Esophagus muscularis mucosa (tissue), 4 donors: Measurements from ENCODE around the gene ACSL6. TPM values are rescaled to one million over a fixed set of nuclear protein-coding genes. Genes with fewer than 3 reads are reported as not detected.

Source experiments
- DNase-seq: peaks from one replicate; pipeline ENCODE4 v3.0.0-alpha.2; 2017; ENCODE audit errors: extremely low spot score
- H3K27ac ChIP-seq, 4 donors: fragments of 200-600 bp; sonication (generic); replicated peaks in 1 of 4; 1 replicate in 3 of 4; 2 replicates in 1 of 4; pipeline ENCODE4 v1.5.1; 2016 to 2019; ENCODE audit warnings: mild to moderate bottlenecking in 1 of 4
- H3K27me3 ChIP-seq, 4 donors: fragments of 200-600 bp; sonication (generic); one replicate each; pipeline versions ENCODE4 v1.5.1 to v1.6.0; 2016 to 2019
- H3K36me3 ChIP-seq, 4 donors: fragments of 200-600 bp; sonication (generic); one replicate each; pipeline ENCODE4 v1.5.1; 2016 to 2019
- H3K4me1 ChIP-seq, 4 donors: fragments of 200-600 bp; sonication (generic); one replicate each; pipeline ENCODE4 v1.5.1; 2016 to 2019
- H3K4me3 ChIP-seq, 4 donors: fragments of 200-600 bp; sonication (generic); 1 replicate in 2 of 4; 2 replicates in 2 of 4; pipeline ENCODE4 v1.5.1; 2016 to 2019; ENCODE audit warnings: mild to moderate bottlenecking in 4 of 4, moderate library complexity in 1 of 4
- H3K9me3 ChIP-seq, 4 donors: fragments of 200-600 bp; sonication (generic); 1 replicate in 3 of 4; 2 replicates in 1 of 4; pipeline ENCODE4 v1.5.1; 2016 to 2019
- CTCF ChIP-seq, 3 experiments: fragments of 200-600 bp in 2 of 3; fragments of 450-650 bp in 1 of 3; sonication (generic) in 2 of 3; IDR thresholded peaks; one replicate each; pipeline ENCODE4 v1.5.1; 2017 to 2019; ENCODE audit warnings: antibody characterized with exemption in 3 of 3, mild to moderate bottlenecking in 2 of 3, moderate library complexity in 1 of 3
- EP300 ChIP-seq: sonication (generic); formaldehyde crosslinking; IDR thresholded peaks from one replicate; pipeline ENCODE4 v1.6.1; 2017; ENCODE audit warnings: antibody characterized with exemption
- POLR2A ChIP-seq: fragments of 450-650 bp; IDR thresholded peaks from one replicate; pipeline ENCODE4 v1.6.1; 2017; ENCODE audit warnings: antibody characterized with exemption, moderate library complexity, mild to moderate bottlenecking, low read depth
- POLR2AphosphoS5 ChIP-seq, 2 donors: sonication (generic); formaldehyde crosslinking; IDR thresholded peaks; one replicate each; pipeline ENCODE4 v1.6.1; 2017; ENCODE audit warnings: antibody characterized with exemption in 2 of 2
- WGBS: methylation state at CpG from one replicate; pipeline ENCODE4 v1.1.5; 2018; 5-methylcytosine and 5-hydroxymethylcytosine counted together
- intact Hi-C: fragments of 100-400 bp; cut with DNase I; formaldehyde crosslinking; loops from one replicate; pipeline ENCODE4 v1.15.1; 2023
- total RNA-seq, 4 donors: library from RNA; depleted of rRNA; stranded (reverse); fragments of >200 nt; gene quantifications; one replicate each; pipeline versions ENCODE4 v1.1.0 to v1.2.1, GENCODE V29; 2016

ACSL6 gene
- total RNA-seq, 4 donors from 2014 or later = 1.6 to 2.6 (median 1.9) TPM

- H3K27ac ChIP-seq = no peak overlapping the region
- DNase-seq = no peak
- no peak overlapping the region for H3K4me3 ChIP-seq
- intact Hi-C loops = no loop called here
- H3K27me3 ChIP-seq = no peaks in the 10 kb centered on the region
- H3K36me3 ChIP-seq = no peaks in the 10 kb centered on the region
- WGBS = 53% methylated on average over 4 of the region's 4 CpGs
- TF ChIP-seq POLR2AphosphoS5 (IDR thresholded peaks at IDR 0.05) (no peak), POLR2A (no peak), EP300 (no peak), CTCF (IDR thresholded peaks at IDR 0.05) (no peak)
- no peaks in the 10 kb centered on the region for H3K9me3 ChIP-seq
- no peaks in the 10 kb centered on the region for H3K4me1 ChIP-seq
These were observed 37.6 kb upstream of the ACSL6 start for GRCh38 chr5:132049093-132049492.

GRCh38 chr5:132046880-132047299 lies 35.4 kb upstream of the ACSL6 start:
- Histone ChIP-seq H3K36me3 (no peaks in the 10 kb centered on the region), H3K4me1 (no peaks in the 10 kb centered on the region), H3K27ac (no peak overlapping the region), H3K4me3 (no peak overlapping the region), H3K27me3 (no peaks in the 10 kb centered on the region), H3K9me3 (no peaks in the 10 kb centered on the region)
- 73% methylated on average over 7 of the region's 7 CpGs for WGBS
- DNase-seq = peak; percentile 90
- TF ChIP-seq EP300 = no peak
- no peak for TF ChIP-seq CTCF (IDR thresholded peaks at IDR 0.05)
- intact Hi-C loops = no loop called here

- no peak for TF ChIP-seq CTCF (IDR thresholded peaks at IDR 0.05)
- TF ChIP-seq EP300 = no peak
- no peak for TF ChIP-seq POLR2A
- no peak for TF ChIP-seq POLR2AphosphoS5 (IDR thresholded peaks at IDR 0.05)
- no peaks in the 10 kb centered on the region for H3K27me3 ChIP-seq
- 66% methylated on average over 10 of the region's 10 CpGs for whole genome bisulfite sequencing
- H3K36me3 ChIP-seq = no peaks in the 10 kb centered on the region
- DNase-seq = peak; percentile 83
- H3K9me3 ChIP-seq = no peaks in the 10 kb centered on the region
- no peak overlapping the region for H3K27ac ChIP-seq
- intact Hi-C loops = no loop called here
- H3K4me1 ChIP-seq = no peaks in the 10 kb centered on the region
- H3K4me3 ChIP-seq = no peak overlapping the region
These were observed 32.7 kb upstream of the ACSL6 start for GRCh38 chr5:132044207-132044606.

GRCh38 chr5:132037353-132037752 lies 25.9 kb upstream of the ACSL6 start:
- no peak for DNase-seq
- Histone ChIP-seq H3K9me3 (peaks cover 0 to 4% (median 0%) of the 10 kb centered on the region in 4 donors), H3K4me3 (no peak overlapping the region), H3K27me3 (no peaks in the 10 kb centered on the region), H3K4me1 (no peaks in the 10 kb centered on the region), H3K36me3 (no peaks in the 10 kb centered on the region), H3K27ac (no peak overlapping the region)
- TF ChIP-seq EP300 (no peak), POLR2AphosphoS5 (IDR thresholded peaks at IDR 0.05) (no peak), POLR2A (no peak), CTCF (IDR thresholded peaks at IDR 0.05) (no peak)
- intact Hi-C loops = no loop called here
- WGBS = 56% methylated on average over 2 of the region's 2 CpGs

GRCh38 chr5:132033122-132033521 lies 21.7 kb upstream of the ACSL6 start:
- H3K9me3 ChIP-seq = peaks cover 0 to 4% (median 0%) of the 10 kb centered on the region in 4 donors
- no peaks in the 10 kb centered on the region for H3K4me1 ChIP-seq
- TF ChIP-seq POLR2AphosphoS5 (IDR thresholded peaks at IDR 0.05) = no peak
- TF ChIP-seq CTCF (IDR thresholded peaks at IDR 0.05) = no peak
- no peak for DNase-seq
- no peaks in the 10 kb centered on the region for H3K36me3 ChIP-seq
- WGBS = 82% methylated on average over 4 of the region's 4 CpGs
- no peaks in the 10 kb centered on the region for H3K27me3 ChIP-seq
- intact Hi-C loops = no loop called here
- H3K4me3 ChIP-seq = no peak overlapping the region
- H3K27ac ChIP-seq = no peak overlapping the region
